IPS-18c (cell line): ENCODE results near the gene SLC7A14.

Source experiments
- H3K4me3 ChIP-seq: 2 replicates; pipeline ENCODE4 v1.7.0; 2013; ENCODE audit warnings: low read depth, mild to moderate bottlenecking, low read length, moderate library complexity; ENCODE audit not compliant: insufficient read depth
- H3K9me3 ChIP-seq: one replicate; pipeline ENCODE4 v1.6.1; 2013; ENCODE audit warnings: mild to moderate bottlenecking, low read length, moderate library complexity; ENCODE audit not compliant: control insufficient read depth, insufficient read depth

Gene SLC7A14

GRCh38 chr3:170585937-170586310, at the start of gene SLC7A14:
TSS of gene SLC7A14 (minus strand) at chr3:170586075. CDS start at chr3:170526936, 59,139 bp downstream.
- H3K9me3 ChIP-seq = no peaks in the 10 kb centered on the region
- H3K4me3 ChIP-seq = peak within 1 kb of the TSS; percentile 64

GRCh38 chr3:170635385-170635735, 49.5 kb upstream of the SLC7A14 start:
- no peak overlapping the region for H3K4me3 ChIP-seq
- H3K9me3 ChIP-seq = no peaks in the 10 kb centered on the region

- H3K4me3 ChIP-seq = no peak overlapping the region
Observed at GRCh38 chr3:170634663-170635384, 48.9 kb upstream of the SLC7A14 start.

GRCh38 chr3:170633573-170633972, 47.7 kb upstream of the SLC7A14 start:
- H3K4me3 ChIP-seq = no peak overlapping the region
- H3K9me3 ChIP-seq = no peaks in the 10 kb centered on the region

More at GRCh38 chr3:170634663-170635384, 48.9 kb upstream of the SLC7A14 start:
- no peaks in the 10 kb centered on the region for H3K9me3 ChIP-seq

- Histone ChIP-seq H3K9me3 (no peaks in the 10 kb centered on the region), H3K4me3 (no peak overlapping the region)
Observed at GRCh38 chr3:170632780-170633179, 46.9 kb upstream of the SLC7A14 start.

- Histone ChIP-seq H3K9me3 (no peaks in the 10 kb centered on the region), H3K4me3 (no peak overlapping the region)
Observed at GRCh38 chr3:170631755-170632488, 46.0 kb upstream of the SLC7A14 start.

- H3K4me3 ChIP-seq = no peak overlapping the region
- peaks cover 6% of the 10 kb centered on the region for H3K9me3 ChIP-seq
Observed at GRCh38 chr3:170623524-170623923, 37.6 kb upstream of the SLC7A14 start.

- no peak overlapping the region for H3K4me3 ChIP-seq
- peaks cover 6% of the 10 kb centered on the region for H3K9me3 ChIP-seq
Observed at GRCh38 chr3:170622369-170623159, 36.7 kb upstream of the SLC7A14 start.

- H3K9me3 ChIP-seq = peaks cover 6% of the 10 kb centered on the region
- no peak overlapping the region for H3K4me3 ChIP-seq
Observed at GRCh38 chr3:170621256-170621655, 35.4 kb upstream of the SLC7A14 start.

- H3K9me3 ChIP-seq = no peaks in the 10 kb centered on the region
Observed at GRCh38 chr3:170614214-170614966, 28.5 kb upstream of the SLC7A14 start.

GRCh38 chr3:170611751-170612150, 25.9 kb upstream of the SLC7A14 start:
- no peak overlapping the region for H3K4me3 ChIP-seq
- no peaks in the 10 kb centered on the region for H3K9me3 ChIP-seq

More at GRCh38 chr3:170614214-170614966, 28.5 kb upstream of the SLC7A14 start:
- H3K4me3 ChIP-seq = no peak overlapping the region

GRCh38 chr3:170610321-170610884, 24.5 kb upstream of the SLC7A14 start:
- Histone ChIP-seq H3K4me3 (no peak overlapping the region), H3K9me3 (no peaks in the 10 kb centered on the region)

GRCh38 chr3:170608475-170608874, 22.6 kb upstream of the SLC7A14 start:
- Histone ChIP-seq H3K4me3 (no peak overlapping the region), H3K9me3 (no peaks in the 10 kb centered on the region)

- Histone ChIP-seq H3K9me3 (no peaks in the 10 kb centered on the region), H3K4me3 (no peak overlapping the region)
Observed at GRCh38 chr3:170606675-170607074, 20.8 kb upstream of the SLC7A14 start.

- H3K9me3 ChIP-seq = no peaks in the 10 kb centered on the region
- no peak overlapping the region for H3K4me3 ChIP-seq
Observed at GRCh38 chr3:170605490-170605889, 19.6 kb upstream of the SLC7A14 start.

- Histone ChIP-seq H3K9me3 (no peaks in the 10 kb centered on the region), H3K4me3 (no peak overlapping the region)
Observed at GRCh38 chr3:170603770-170604510, 18.1 kb upstream of the SLC7A14 start.
